Transverse colon (tissue), 4 donors: ENCODE results near the gene SIN3A.
A peak's percentile ranks its signal among the peaks of the same experiment; 100 is the strongest.

ENCODE experiments used
- CTCF ChIP-seq, 5 experiments: fragments of 200-600 bp in 3 of 5; fragments of 450-650 bp in 2 of 5; sonication (generic) in 3 of 5; IDR thresholded peaks; 1 replicate in 2 of 5; 2 replicates in 3 of 5; pipeline ENCODE4 v1.5.1; 2016 to 2017; ENCODE audit warnings: antibody characterized with exemption in 5 of 5, inconsistent platforms in 3 of 5, mild to moderate bottlenecking in 2 of 5, moderate library complexity in 1 of 5
- EP300 ChIP-seq: sonication (generic); formaldehyde crosslinking; IDR thresholded peaks from one replicate; pipeline ENCODE4 v1.6.1; 2017; ENCODE audit warnings: antibody characterized with exemption, low read depth
- POLR2A ChIP-seq: fragments of 450-650 bp; IDR thresholded peaks from one replicate; pipeline ENCODE4 v1.6.1; 2016; ENCODE audit warnings: antibody characterized with exemption, mild to moderate bottlenecking, moderate library complexity
- POLR2AphosphoS5 ChIP-seq, 3 donors: sonication (generic); formaldehyde crosslinking; IDR thresholded peaks; one replicate each; pipeline ENCODE4 v1.6.1; 2016; ENCODE audit warnings: antibody characterized with exemption in 3 of 3

- TF ChIP-seq CTCF (IDR thresholded peaks at IDR 0.05): no peak
- no peak for TF ChIP-seq EP300
- peak; percentile 28 to 47 (median 33) for TF ChIP-seq POLR2AphosphoS5 (IDR thresholded peaks at IDR 0.05)
- peak; percentile 33 for TF ChIP-seq POLR2A
These were observed 936 bp downstream of the SIN3A start for GRCh38 chr15:75450307-75451201.
